Loucy (cell line): ENCODE measurements around the gene TSPAN32.

Experiments
- H2AFZ ChIP-seq: fragments of 200-600 bp; sonication (generic); 2 replicates; pipeline ENCODE4 v1.6.0; 2016; ENCODE audit warnings: antibody characterized with exemption, mild to moderate bottlenecking, low read length, moderate library complexity
- H3F3A ChIP-seq: fragments of 200-600 bp; 2 replicates; pipeline ENCODE4 v1.6.0; 2016; ENCODE audit warnings: antibody characterized with exemption, low read depth, mild to moderate bottlenecking
- H3K27me3 ChIP-seq: fragments of 200-600 bp; sonication (generic); 2 replicates; pipeline ENCODE4 v1.6.1; 2014; ENCODE audit warnings: low read length, mild to moderate bottlenecking; ENCODE audit not compliant: insufficient read depth, poor library complexity, severe bottlenecking
- H3K36me3 ChIP-seq: fragments of 200-600 bp; sonication (generic); 2 replicates; pipeline ENCODE4 v1.6.1; 2016; ENCODE audit warnings: low read length; ENCODE audit not compliant: insufficient read depth
- H3K4me1 ChIP-seq: fragments of 200-600 bp; sonication (generic); 2 replicates; pipeline ENCODE4 v1.5.1; 2014; ENCODE audit warnings: low read length, mild to moderate bottlenecking; ENCODE audit not compliant: insufficient read depth, poor library complexity, severe bottlenecking
- H3K4me2 ChIP-seq: fragments of 200-600 bp; sonication (generic); 2 replicates; pipeline ENCODE4 v1.6.0; 2014; ENCODE audit warnings: antibody characterized with exemption, low read length, low read depth, mild to moderate bottlenecking; ENCODE audit not compliant: poor library complexity, severe bottlenecking
- H3K4me3 ChIP-seq: fragments of 200-600 bp; sonication (generic); 2 replicates; pipeline ENCODE4 v1.5.1; 2014; ENCODE audit warnings: low read length, mild to moderate bottlenecking, mixed read lengths; ENCODE audit not compliant: poor library complexity, severe bottlenecking
- H3K79me2 ChIP-seq: fragments of 200-600 bp; sonication (generic); 2 replicates; pipeline ENCODE4 v1.6.1; 2014; ENCODE audit warnings: low read length; ENCODE audit not compliant: insufficient read depth
- H3K9ac ChIP-seq: fragments of 200-600 bp; sonication (generic); 2 replicates; pipeline ENCODE4 v1.6.0; 2014; ENCODE audit warnings: mild to moderate bottlenecking, low read depth, low read length, moderate library complexity; ENCODE audit not compliant: poor library complexity, severe bottlenecking
- H3K9me2 ChIP-seq: fragments of 200-600 bp; sonication (generic); replicated peaks from 2 replicates; pipeline ENCODE4 v1.6.1; 2016; ENCODE audit warnings: low read depth, low read length, mixed read lengths
- H3K9me3 ChIP-seq: fragments of 200-600 bp; sonication (generic); 2 replicates; pipeline ENCODE4 v1.6.1; 2014; ENCODE audit warnings: mild to moderate bottlenecking, antibody characterized with exemption, low read length, low read depth; ENCODE audit not compliant: insufficient read depth
- H4K20me1 ChIP-seq: fragments of 200-600 bp; sonication (generic); 2 replicates; pipeline ENCODE4 v1.6.0; 2014; ENCODE audit warnings: antibody characterized with exemption, low read length, mild to moderate bottlenecking; ENCODE audit not compliant: insufficient read depth, poor library complexity, severe bottlenecking
- CTCF ChIP-seq: fragments of 200-600 bp; sonication (generic); conservative IDR thresholded peaks from 2 replicates; pipeline ENCODE4 v1.5.1; 2014; ENCODE audit warnings: mild to moderate bottlenecking, antibody characterized with exemption, low read length
- EZH2phosphoT487 ChIP-seq: fragments of 200-600 bp; IDR thresholded peaks from 2 replicates; pipeline ENCODE4 v1.6.1; 2018; ENCODE audit warnings: antibody characterized with exemption, mild to moderate bottlenecking, moderate library complexity, borderline replicate concordance

Gene TSPAN32

GRCh38 chr11:2316169-2316962, 14.6 kb downstream of the TSPAN32 start:
- H3K9ac ChIP-seq, result no peak overlapping the region
- peaks cover 8% of the 10 kb centered on the region for H3K4me1 ChIP-seq

GRCh38 chr11:2316963-2317244, 15.1 kb downstream of the TSPAN32 start:
- TF ChIP-seq CTCF, result no peak
- TF ChIP-seq EZH2phosphoT487, result no peak

More at GRCh38 chr11:2316169-2316962, 14.6 kb downstream of the TSPAN32 start:
- no peaks in the 10 kb centered on the region for H3K9me2 ChIP-seq
- H2AFZ ChIP-seq, result no peak overlapping the region
- no peaks in the 10 kb centered on the region for H3K36me3 ChIP-seq
- H3K4me2 ChIP-seq, result no peak overlapping the region
- no peak overlapping the region for H3K4me3 ChIP-seq
- no peaks in the 10 kb centered on the region for H3K79me2 ChIP-seq
- TF ChIP-seq EZH2phosphoT487, result no peak
- TF ChIP-seq CTCF, result no peak
- no peaks in the 10 kb centered on the region for H3F3A ChIP-seq
- H4K20me1 ChIP-seq, result no peaks in the 10 kb centered on the region
- no peaks in the 10 kb centered on the region for H3K27me3 ChIP-seq
- no peaks in the 10 kb centered on the region for H3K9me3 ChIP-seq

GRCh38 chr11:2317354-2318050, 15.7 kb downstream of the TSPAN32 start:
- no peak overlapping the region for H3K9ac ChIP-seq

More at GRCh38 chr11:2316963-2317244, 15.1 kb downstream of the TSPAN32 start:
- no peaks in the 10 kb centered on the region for H3K79me2 ChIP-seq
- H3K4me3 ChIP-seq, result no peak overlapping the region
- no peaks in the 10 kb centered on the region for H3F3A ChIP-seq
- no peaks in the 10 kb centered on the region for H3K27me3 ChIP-seq
- no peaks in the 10 kb centered on the region for H4K20me1 ChIP-seq
- peaks cover 8% of the 10 kb centered on the region for H3K4me1 ChIP-seq
- H3K9me3 ChIP-seq, result no peaks in the 10 kb centered on the region
- no peaks in the 10 kb centered on the region for H3K9me2 ChIP-seq
- no peak overlapping the region for H2AFZ ChIP-seq
- no peak overlapping the region for H3K9ac ChIP-seq
- no peak overlapping the region for H3K4me2 ChIP-seq
- H3K36me3 ChIP-seq, result no peaks in the 10 kb centered on the region

More at GRCh38 chr11:2317354-2318050, 15.7 kb downstream of the TSPAN32 start:
- no peaks in the 10 kb centered on the region for H3K79me2 ChIP-seq
- no peaks in the 10 kb centered on the region for H3K9me3 ChIP-seq
- no peaks in the 10 kb centered on the region for H3K36me3 ChIP-seq
- peak; percentile 17; the same call in 1 of the 2 replicates for TF ChIP-seq CTCF
- TF ChIP-seq EZH2phosphoT487, result no peak
- no peaks in the 10 kb centered on the region for H3K27me3 ChIP-seq
- no peak overlapping the region for H3K4me3 ChIP-seq
- no peaks in the 10 kb centered on the region for H3K9me2 ChIP-seq
- H3K4me2 ChIP-seq, result no peak overlapping the region
- H2AFZ ChIP-seq, result no peak overlapping the region
- peaks cover 8% of the 10 kb centered on the region for H3K4me1 ChIP-seq
- no peaks in the 10 kb centered on the region for H3F3A ChIP-seq
- no peaks in the 10 kb centered on the region for H4K20me1 ChIP-seq
